Astrocyte of the spinal cord (primary cell): Measurements from ENCODE around the gene FBXO44.

Experiments
- DNase-seq: peaks from one replicate; pipeline ENCODE4 v3.0.0; 2011; ENCODE audit warnings: low read depth, low spot score
- H3K4me3 ChIP-seq: 2 replicates; pipeline ENCODE4 v1.5.1; 2011; ENCODE audit warnings: low read depth, mild to moderate bottlenecking, low read length, moderate library complexity
- in situ Hi-C: cut with HindIII; loops from 2 replicates; pipeline ENCODE4 v1.10.0; 2017; ENCODE audit warnings: low sequenced_read_pairs
- TF ChIP-seq, protein P1 (sequence below): IDR thresholded peaks from 2 replicates; pipeline ENCODE4 v1.5.1; 2012; ENCODE audit warnings: low read depth, mild to moderate bottlenecking, low read length, inconsistent platforms

The FBXO44 gene

GRCh38 chr1:11664336-11665065 lies 9.8 kb downstream of the FBXO44 start:
- in situ Hi-C loops: no loop called here
- TF ChIP-seq, protein P1, sequence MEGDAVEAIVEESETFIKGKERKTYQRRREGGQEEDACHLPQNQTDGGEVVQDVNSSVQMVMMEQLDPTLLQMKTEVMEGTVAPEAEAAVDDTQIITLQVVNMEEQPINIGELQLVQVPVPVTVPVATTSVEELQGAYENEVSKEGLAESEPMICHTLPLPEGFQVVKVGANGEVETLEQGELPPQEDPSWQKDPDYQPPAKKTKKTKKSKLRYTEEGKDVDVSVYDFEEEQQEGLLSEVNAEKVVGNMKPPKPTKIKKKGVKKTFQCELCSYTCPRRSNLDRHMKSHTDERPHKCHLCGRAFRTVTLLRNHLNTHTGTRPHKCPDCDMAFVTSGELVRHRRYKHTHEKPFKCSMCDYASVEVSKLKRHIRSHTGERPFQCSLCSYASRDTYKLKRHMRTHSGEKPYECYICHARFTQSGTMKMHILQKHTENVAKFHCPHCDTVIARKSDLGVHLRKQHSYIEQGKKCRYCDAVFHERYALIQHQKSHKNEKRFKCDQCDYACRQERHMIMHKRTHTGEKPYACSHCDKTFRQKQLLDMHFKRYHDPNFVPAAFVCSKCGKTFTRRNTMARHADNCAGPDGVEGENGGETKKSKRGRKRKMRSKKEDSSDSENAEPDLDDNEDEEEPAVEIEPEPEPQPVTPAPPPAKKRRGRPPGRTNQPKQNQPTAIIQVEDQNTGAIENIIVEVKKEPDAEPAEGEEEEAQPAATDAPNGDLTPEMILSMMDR: no peak
- H3K4me3 ChIP-seq: peak overlapping the region; percentile 40
- DNase-seq: no peak

DNA sequence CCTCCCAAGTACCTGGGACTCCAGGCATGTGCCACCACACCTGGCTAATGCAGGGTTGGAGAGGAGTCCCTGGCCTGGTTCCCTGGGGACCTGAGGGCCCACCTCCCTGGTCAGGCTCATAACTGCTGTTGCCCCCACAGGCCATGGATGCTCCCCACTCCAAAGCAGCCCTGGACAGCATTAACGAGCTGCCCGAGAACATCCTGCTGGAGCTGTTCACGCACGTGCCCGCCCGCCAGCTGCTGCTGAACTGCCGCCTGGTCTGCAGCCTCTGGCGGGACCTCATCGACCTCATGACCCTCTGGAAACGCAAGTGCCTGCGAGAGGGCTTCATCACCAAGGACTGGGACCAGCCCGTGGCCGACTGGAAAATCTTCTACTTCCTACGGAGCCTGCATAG lies 13.8 kb downstream of the FBXO44 start:
- TF ChIP-seq, protein P1: no peak

GRCh38 chr1:11670747-11671146 lies 16.1 kb downstream of the FBXO44 start:
- no peak for DNase-seq
- TF ChIP-seq, protein P1: no peak
- H3K4me3 ChIP-seq: no peak overlapping the region
- in situ Hi-C loops: no loop called here

More for the DNA sequence above, 13.8 kb downstream of the FBXO44 start:
- DNase-seq: no peak
- in situ Hi-C loops: no loop called here
- H3K4me3 ChIP-seq: no peak overlapping the region

- TF ChIP-seq, protein P1: no peak
- no peak overlapping the region for H3K4me3 ChIP-seq
- no peak for DNase-seq
- in situ Hi-C loops: no loop called here
Measured at GRCh38 chr1:11671205-11671543, 16.5 kb downstream of the FBXO44 start.

- in situ Hi-C loops: no loop called here
- no peak for DNase-seq
- TF ChIP-seq, protein P1: no peak
- no peak overlapping the region for H3K4me3 ChIP-seq
Measured at GRCh38 chr1:11671544-11672286, 17.0 kb downstream of the FBXO44 start.

DNA sequence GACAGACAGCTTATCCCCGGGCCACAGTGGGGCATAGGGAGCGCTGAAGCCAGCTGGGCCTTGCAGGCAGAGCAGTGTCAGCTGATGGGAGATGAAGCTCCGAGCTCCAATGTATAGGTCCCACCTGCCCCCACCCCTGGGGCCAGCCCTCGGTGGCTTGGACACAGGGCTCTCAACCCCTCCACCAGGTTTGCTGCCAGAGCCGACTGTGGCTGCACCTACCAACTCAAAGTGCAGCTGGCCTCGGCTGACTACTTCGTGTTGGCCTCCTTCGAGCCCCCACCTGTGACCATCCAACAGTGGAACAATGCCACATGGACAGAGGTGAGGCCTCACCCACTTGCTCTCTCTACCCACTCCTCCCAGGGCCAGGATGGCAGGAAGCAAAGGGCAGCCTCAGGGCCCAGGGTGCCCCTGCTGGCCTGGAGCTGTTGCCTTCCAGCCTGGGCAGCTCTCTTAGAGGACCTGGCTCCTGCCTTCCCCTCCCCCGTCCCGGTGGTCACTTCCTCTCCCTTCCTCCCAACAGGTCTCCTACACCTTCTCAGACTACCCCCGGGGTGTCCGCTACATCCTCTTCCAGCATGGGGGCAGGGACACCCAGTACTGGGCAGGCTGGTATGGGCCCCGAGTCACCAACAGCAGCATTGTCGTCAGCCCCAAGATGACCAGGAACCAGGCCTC lies 18.6 kb downstream of the FBXO44 start:
- in situ Hi-C loops: no loop called here
- H3K4me3 ChIP-seq: no peak overlapping the region
- TF ChIP-seq, protein P1: no peak
- no peak for DNase-seq
